SK-N-SH treated with all-trans-retinoic acid at 6 μM for 48 hours (cell line): ENCODE data around the gene HSPA1B.

Experiments
- ATAC-seq: fragments of 200-7000 bp; cut with Tn5 transposase; 3 replicates; pipeline ENCODE4 v1.9.1; 2020; ENCODE audit warnings: mild to moderate bottlenecking, moderate library complexity
- ARNTL ChIP-seq: fragments of 450-650 bp; formaldehyde crosslinking; IDR thresholded peaks from 2 replicates; pipeline ENCODE4 v1.5.0; 2020; ENCODE audit warnings: low read depth, mild to moderate bottlenecking, moderate library complexity, borderline replicate concordance
- BACH2 ChIP-seq: fragments of 250-450 bp; sonication (Bioruptor Pico); IDR thresholded peaks from 2 replicates; pipeline ENCODE4 v1.9.0; 2021; ENCODE audit warnings: mild to moderate bottlenecking, borderline replicate concordance
- CREB5 ChIP-seq: fragments of 250-450 bp; sonication (Bioruptor Pico); IDR thresholded peaks from 2 replicates; pipeline ENCODE4 v1.5.1; 2020; ENCODE audit warnings: low read depth, mild to moderate bottlenecking, moderate library complexity
- CSDC2 ChIP-seq: fragments of 250-450 bp; sonication (Bioruptor Pico); IDR thresholded peaks from 2 replicates; pipeline ENCODE4 v1.5.0; 2020; ENCODE audit warnings: mild to moderate bottlenecking, moderate library complexity
- CSRNP3 ChIP-seq: fragments of 250-450 bp; sonication (Bioruptor Pico); IDR thresholded peaks from 2 replicates; pipeline ENCODE4 v1.5.1; 2021; ENCODE audit warnings: mild to moderate bottlenecking, moderate library complexity
- ESRRG ChIP-seq: fragments of 250-450 bp; sonication (Bioruptor Pico); IDR thresholded peaks from 2 replicates; pipeline ENCODE4 v1.6.1; 2021; ENCODE audit warnings: mild to moderate bottlenecking
- GLIS3 ChIP-seq: fragments of 250-450 bp; sonication (Bioruptor Pico); IDR thresholded peaks from 2 replicates; pipeline ENCODE4 v1.5.0; 2020; ENCODE audit warnings: mild to moderate bottlenecking, moderate library complexity
- OSR1 ChIP-seq: fragments of 250-450 bp; sonication (Bioruptor Pico); IDR thresholded peaks from 2 replicates; pipeline ENCODE4 v1.8.0; 2022; ENCODE audit warnings: moderate library complexity, mild to moderate bottlenecking, inconsistent platforms
- PATZ1 ChIP-seq: fragments of 250-450 bp; sonication (Bioruptor Pico); IDR thresholded peaks from 2 replicates; pipeline ENCODE4 v1.8.0; 2020; ENCODE audit warnings: mild to moderate bottlenecking, moderate library complexity, borderline replicate concordance
- POU6F1 ChIP-seq: fragments of 250-450 bp; sonication (Bioruptor Pico); IDR thresholded peaks from 2 replicates; pipeline ENCODE4 v1.8.0; 2021; ENCODE audit warnings: low read depth, mild to moderate bottlenecking, moderate library complexity, borderline replicate concordance
- PPARA ChIP-seq: fragments of 250-450 bp; sonication (Bioruptor Pico); IDR thresholded peaks from 2 replicates; pipeline ENCODE4 v1.5.0; 2020; ENCODE audit warnings: mild to moderate bottlenecking, borderline replicate concordance
- RARB ChIP-seq: fragments of 250-450 bp; sonication (Bioruptor Pico); IDR thresholded peaks from 2 replicates; pipeline ENCODE4 v1.8.0; 2021; ENCODE audit warnings: mild to moderate bottlenecking, moderate library complexity
- SNAI2 ChIP-seq: fragments of 250-450 bp; sonication (Bioruptor Pico); IDR thresholded peaks from 2 replicates; pipeline ENCODE4 v1.5.0; 2020; ENCODE audit warnings: mild to moderate bottlenecking, moderate library complexity
- TCF4 ChIP-seq: fragments of 250-450 bp; sonication (Bioruptor Pico); IDR thresholded peaks from 2 replicates; pipeline ENCODE4 v1.8.0; 2021; ENCODE audit warnings: mild to moderate bottlenecking, moderate library complexity, borderline replicate concordance
- TSHZ2 ChIP-seq: fragments of 250-450 bp; sonication (Bioruptor Pico); IDR thresholded peaks from 2 replicates; pipeline ENCODE4 v1.5.0; 2020; ENCODE audit warnings: mild to moderate bottlenecking, moderate library complexity
- ZC3H10 ChIP-seq: fragments of 250-450 bp; sonication (Bioruptor Pico); IDR thresholded peaks from 2 replicates; pipeline ENCODE4 v1.5.1; 2021; ENCODE audit warnings: mild to moderate bottlenecking, moderate library complexity
- ZNF565 ChIP-seq: fragments of 450-650 bp; formaldehyde crosslinking; conservative IDR thresholded peaks from 2 replicates; pipeline ENCODE4 v1.5.0; 2020; ENCODE audit warnings: low read depth, mild to moderate bottlenecking, moderate library complexity

HSPA1B gene

GRCh38 chr6:31781244-31782125, 46.1 kb upstream of the HSPA1B start (continued):
- no peak for TF ChIP-seq PATZ1 (CRISPR knock-in tag)
- no peak for TF ChIP-seq OSR1
- TF ChIP-seq ZNF565 = no peak
- no peak for TF ChIP-seq PPARA
- TF ChIP-seq BACH2 (CRISPR knock-in tag) = no peak
- TF ChIP-seq CSDC2 (CRISPR knock-in tag) = no peak
- TF ChIP-seq ESRRG = no peak
- no peak for TF ChIP-seq SNAI2 (CRISPR knock-in tag)
- no peak for TF ChIP-seq ARNTL (CRISPR knock-in tag)

- ATAC-seq = no peak
- TF ChIP-seq SNAI2 (CRISPR knock-in tag) (no peak), CSDC2 (CRISPR knock-in tag) (no peak), CSRNP3 (no peak), PPARA (no peak), CREB5 (no peak), BACH2 (CRISPR knock-in tag) (no peak), OSR1 (no peak)
These were observed 45.2 kb upstream of the HSPA1B start for GRCh38 chr6:31782126-31782855.

- no peak for ATAC-seq
- no peak for TF ChIP-seq TSHZ2
- TF ChIP-seq ZC3H10 (CRISPR knock-in tag) = no peak
- no peak for TF ChIP-seq ESRRG
- TF ChIP-seq ZNF565 = no peak
- no peak for TF ChIP-seq RARB (CRISPR knock-in tag)
- TF ChIP-seq PATZ1 (CRISPR knock-in tag) = no peak
- TF ChIP-seq PPARA = no peak
- TF ChIP-seq CSDC2 (CRISPR knock-in tag) = no peak
These were observed 43.2 kb upstream of the HSPA1B start for GRCh38 chr6:31784098-31784925.

GRCh38 chr6:31785475-31785874, 42.1 kb upstream of the HSPA1B start:
- no peak for ATAC-seq
- no peak for TF ChIP-seq POU6F1 (CRISPR knock-in tag)
- no peak for TF ChIP-seq TCF4
- no peak for TF ChIP-seq CREB5
- TF ChIP-seq RARB (CRISPR knock-in tag) = no peak
- no peak for TF ChIP-seq SNAI2 (CRISPR knock-in tag)
- no peak for TF ChIP-seq ZNF565
- TF ChIP-seq CSRNP3 = no peak
- TF ChIP-seq GLIS3 (CRISPR knock-in tag) = no peak
